Neural cell (in vitro differentiated cells): ENCODE measurements around the gene DNAH10. TPM values are rescaled to one million over a fixed set of nuclear protein-coding genes. Genes with fewer than 3 reads are reported as not detected.

Source experiments
- H2AFZ ChIP-seq: fragments of 200-600, 300-800 bp; sonication (generic), shearing (Covaris generic); 2 replicates; pipeline ENCODE4 v1.6.0; 2014; ENCODE audit warnings: low read depth, mild to moderate bottlenecking, antibody characterized with exemption, low read length, moderate library complexity
- H3F3A ChIP-seq: fragments of 200-600 bp; shearing (Covaris generic); 2 replicates; pipeline ENCODE4 v1.6.1; 2016; ENCODE audit warnings: mild to moderate bottlenecking, moderate library complexity, mixed read lengths, antibody characterized with exemption, low read length; ENCODE audit not compliant: insufficient read depth, poor library complexity, severe bottlenecking
- H3K27ac ChIP-seq: fragments of 200-600, 300-800 bp; sonication (generic), shearing (Covaris generic); 2 replicates; pipeline ENCODE4 v1.5.1; 2014; ENCODE audit warnings: mild to moderate bottlenecking, low read length, moderate library complexity
- H3K27me3 ChIP-seq: fragments of 300-800, 200-600 bp; sonication (generic), shearing (Covaris generic); 2 replicates; pipeline ENCODE4 v1.6.0; 2014; ENCODE audit warnings: mild to moderate bottlenecking, low read depth, low read length, moderate library complexity; ENCODE audit not compliant: insufficient read depth
- H3K36me3 ChIP-seq: fragments of 300-800, 200-600 bp; sonication (generic), shearing (Covaris generic); 2 replicates; pipeline ENCODE4 v1.5.1; 2014; ENCODE audit warnings: mild to moderate bottlenecking, antibody characterized with exemption, low read length, moderate library complexity; ENCODE audit not compliant: insufficient read depth
- H3K4me2 ChIP-seq: fragments of 300-800, 200-600 bp; sonication (generic), shearing (Covaris generic); 2 replicates; pipeline ENCODE4 v1.6.0; 2014; ENCODE audit warnings: mild to moderate bottlenecking, low read length
- H3K4me3 ChIP-seq: fragments of 300-800, 200-600 bp; sonication (generic), shearing (Covaris generic); 2 replicates; pipeline ENCODE4 v1.5.1; 2014; ENCODE audit warnings: mild to moderate bottlenecking, low read length, moderate library complexity
- H3K79me2 ChIP-seq: fragments of 200-600 bp; shearing (Covaris generic); replicated peaks from 2 replicates; pipeline ENCODE4 v1.6.0; 2014; ENCODE audit warnings: mild to moderate bottlenecking, low read length, moderate library complexity; ENCODE audit not compliant: insufficient read depth
- H3K9ac ChIP-seq: fragments of 300-800, 200-600 bp; sonication (generic), shearing (Covaris generic); 2 replicates; pipeline ENCODE4 v1.6.1; 2016; ENCODE audit warnings: mild to moderate bottlenecking, low read length, mixed read lengths
- H3K9me2 ChIP-seq: fragments of 200-600 bp; shearing (Covaris generic); 2 replicates; pipeline ENCODE4 v1.6.1; 2016; ENCODE audit warnings: mild to moderate bottlenecking, low read length, mixed read lengths; ENCODE audit not compliant: insufficient read depth
- H3K9me3 ChIP-seq: fragments of 200-600, 300-800 bp; sonication (generic), shearing (Covaris generic); 2 replicates; pipeline ENCODE4 v1.6.1; 2016; ENCODE audit warnings: mild to moderate bottlenecking, mixed run types, low read length, moderate library complexity, mixed read lengths
- H4K20me1 ChIP-seq: fragments of 200-600 bp; shearing (Covaris generic); 2 replicates; pipeline ENCODE4 v1.6.1; 2016; ENCODE audit warnings: mild to moderate bottlenecking, mixed run types; ENCODE audit not compliant: insufficient read depth
- CTCF ChIP-seq: fragments of 450-650 bp; IDR thresholded peaks from 2 replicates; pipeline ENCODE4 v1.5.1; 2014; ENCODE audit warnings: antibody characterized with exemption, mild to moderate bottlenecking, moderate library complexity; ENCODE audit not compliant: poor library complexity, severe bottlenecking
- EP300 ChIP-seq: fragments of 450-650 bp; conservative IDR thresholded peaks from 2 replicates; pipeline ENCODE4 v1.6.1; 2014; ENCODE audit warnings: antibody characterized with exemption, mild to moderate bottlenecking, moderate library complexity; ENCODE audit not compliant: poor library complexity, severe bottlenecking
- EZH2 ChIP-seq: fragments of 200-600, 300-800 bp; shearing (Covaris generic), sonication (generic); IDR thresholded peaks from 2 replicates; pipeline ENCODE4 v1.6.1; 2014; ENCODE audit warnings: antibody characterized with exemption, low read length, borderline replicate concordance, mild to moderate bottlenecking; ENCODE audit not compliant: insufficient read depth, poor library complexity, severe bottlenecking
- MXI1 ChIP-seq: fragments of 450-650 bp; conservative IDR thresholded peaks from 2 replicates; pipeline ENCODE4 v1.6.1; 2014; ENCODE audit warnings: antibody characterized with exemption, mild to moderate bottlenecking; ENCODE audit not compliant: poor library complexity, severe bottlenecking
- POLR2AphosphoS5 ChIP-seq: IDR thresholded peaks from 2 replicates; pipeline ENCODE4 v1.6.1; 2012
- RAD21 ChIP-seq: fragments of 450-650 bp; conservative IDR thresholded peaks from 2 replicates; pipeline ENCODE4 v1.6.1; 2014; ENCODE audit warnings: antibody characterized with exemption, mild to moderate bottlenecking, moderate library complexity
- REST ChIP-seq: IDR thresholded peaks from 2 replicates; pipeline ENCODE4 v1.6.1; 2012; ENCODE audit warnings: borderline replicate concordance
- SMC3 ChIP-seq: fragments of 450-650 bp; conservative IDR thresholded peaks from 2 replicates; pipeline ENCODE4 v1.6.1; 2014; ENCODE audit warnings: antibody characterized with exemption, mild to moderate bottlenecking, moderate library complexity; ENCODE audit not compliant: poor library complexity
- TAF1 ChIP-seq: IDR thresholded peaks from 2 replicates; pipeline ENCODE4 v1.6.1; 2012; ENCODE audit warnings: low read depth
- polyA plus RNA-seq: library from polyadenylated mRNA; depleted of rRNA; stranded (reverse); fragments of >200 nt; gene quantifications from 2 replicates; pipeline ENCODE4 v1.2.3, GENCODE V29; 2014

DNAH10 gene
- polyA plus RNA-seq, 1 donor from 2014 or later, result 1.9 TPM

GRCh38 chr12:123941624-123942237, 179.6 kb downstream of the DNAH10 start:
- Histone ChIP-seq H3K4me2 (no peak overlapping the region), H3K36me3 (no peaks in the 10 kb centered on the region), H3K4me3 (no peak overlapping the region), H2AFZ (no peak overlapping the region), H3F3A (no peaks in the 10 kb centered on the region), H3K9me2 (no peaks in the 10 kb centered on the region), H3K79me2 (no peaks in the 10 kb centered on the region), H3K9ac (no peak overlapping the region), H3K27ac (no peak overlapping the region), H4K20me1 (no peaks in the 10 kb centered on the region), H3K9me3 (no peaks in the 10 kb centered on the region), H3K27me3 (no peaks in the 10 kb centered on the region)
- TF ChIP-seq RAD21, result no peak
- TF ChIP-seq CTCF, result no peak
- no peak for TF ChIP-seq POLR2AphosphoS5

- Histone ChIP-seq H4K20me1 (no peaks in the 10 kb centered on the region), H3K4me3 (no peak overlapping the region), H3F3A (no peaks in the 10 kb centered on the region), H3K9me3 (no peaks in the 10 kb centered on the region), H3K27me3 (no peaks in the 10 kb centered on the region), H2AFZ (no peak overlapping the region), H3K36me3 (no peaks in the 10 kb centered on the region), H3K9me2 (no peaks in the 10 kb centered on the region), H3K9ac (no peak overlapping the region), H3K4me2 (no peak overlapping the region), H3K27ac (no peak overlapping the region), H3K79me2 (no peaks in the 10 kb centered on the region)
- TF ChIP-seq SMC3 (no peak), RAD21 (no peak), POLR2AphosphoS5 (no peak), REST (no peak), CTCF (no peak), TAF1 (no peak), MXI1 (no peak), EZH2 (no peak), EP300 (no peak)
These were observed 180.1 kb downstream of the DNAH10 start for GRCh38 chr12:123942238-123942653.
